Midbrain (tissue), 1 donor: ENCODE results near the gene ROR1.

ENCODE experiments used
- DNase-seq: peaks from one replicate; lab custom pipeline; 2025; lab: John Stamatoyannopoulos, UW

ROR1 gene

GRCh38 chr1:63936801-63937200 is 163.0 kb downstream of the ROR1 start:
- DNase-seq: no peak

GRCh38 chr1:63937461-63938022 is 163.7 kb downstream of the ROR1 start:
- no peak for DNase-seq

- DNase-seq: no peak
Observed at GRCh38 chr1:63940440-63940839, 166.6 kb downstream of the ROR1 start.

GRCh38 chr1:63943393-63943792 is 169.6 kb downstream of the ROR1 start:
- DNase-seq: no peak

- DNase-seq: no peak
Observed at GRCh38 chr1:63945943-63946342, 172.1 kb downstream of the ROR1 start.

GRCh38 chr1:63946866-63947491 is 173.2 kb downstream of the ROR1 start:
- DNase-seq: no peak

- no peak for DNase-seq
Observed at GRCh38 chr1:63947904-63948303, 174.1 kb downstream of the ROR1 start.

- DNase-seq: no peak
Observed at GRCh38 chr1:63950023-63950422, 176.2 kb downstream of the ROR1 start.

GRCh38 chr1:63951059-63951946 is 177.5 kb downstream of the ROR1 start:
- DNase-seq: no peak

GRCh38 chr1:63954187-63954586 is 180.4 kb downstream of the ROR1 start:
- DNase-seq: no peak

- no peak for DNase-seq
Observed at GRCh38 chr1:63955370-63956145, 181.7 kb downstream of the ROR1 start.

- no peak for DNase-seq
Observed at GRCh38 chr1:63958556-63958955, 184.7 kb downstream of the ROR1 start.

- no peak for DNase-seq
Observed at GRCh38 chr1:63960326-63960725, 186.5 kb downstream of the ROR1 start.

- no peak for DNase-seq
Observed at GRCh38 chr1:63966016-63966415, 192.2 kb downstream of the ROR1 start.

GRCh38 chr1:63967901-63968300 is 194.1 kb downstream of the ROR1 start:
- no peak for DNase-seq

- DNase-seq: no peak
Observed at GRCh38 chr1:63968663-63969440, 195.0 kb downstream of the ROR1 start.

- peak; percentile 28 for DNase-seq
Observed at GRCh38 chr1:63969441-63969901, 195.7 kb downstream of the ROR1 start.

- DNase-seq: no peak
Observed at GRCh38 chr1:63971557-63971956, 197.7 kb downstream of the ROR1 start.

GRCh38 chr1:63973005-63973419 is 199.2 kb downstream of the ROR1 start:
- DNase-seq: no peak

GRCh38 chr1:63974966-63975365 is 201.1 kb downstream of the ROR1 start:
- no peak for DNase-seq

GRCh38 chr1:63975481-63975880 is 201.7 kb downstream of the ROR1 start:
- no peak for DNase-seq
